Measurements from ENCODE around the gene TUBD1.

The TUBD1 gene

DNA sequence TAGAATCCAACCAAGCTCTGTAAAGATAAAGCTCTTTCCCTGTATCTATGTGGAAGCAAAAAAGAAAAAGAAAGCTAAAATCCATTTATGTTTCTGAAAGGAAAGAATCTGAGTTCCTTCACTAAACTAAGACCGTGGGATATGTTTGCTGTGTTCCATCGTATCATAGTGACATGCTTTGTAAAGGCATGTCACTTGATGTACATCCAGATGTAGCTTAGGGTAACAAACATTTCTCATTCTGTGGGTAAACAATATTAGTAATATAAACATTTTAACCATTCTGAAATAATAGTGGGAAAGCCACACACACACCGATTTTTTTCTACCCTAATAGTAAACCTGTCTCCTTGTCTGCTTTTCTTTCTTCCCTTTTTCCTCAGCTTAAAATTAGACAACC lies 78.1 kb downstream of the TUBD1 start:
- no peak for DNase-seq

GRCh38 chr17:59814276-59814675 lies 78.5 kb downstream of the TUBD1 start:
- no peak for DNase-seq

DNA sequence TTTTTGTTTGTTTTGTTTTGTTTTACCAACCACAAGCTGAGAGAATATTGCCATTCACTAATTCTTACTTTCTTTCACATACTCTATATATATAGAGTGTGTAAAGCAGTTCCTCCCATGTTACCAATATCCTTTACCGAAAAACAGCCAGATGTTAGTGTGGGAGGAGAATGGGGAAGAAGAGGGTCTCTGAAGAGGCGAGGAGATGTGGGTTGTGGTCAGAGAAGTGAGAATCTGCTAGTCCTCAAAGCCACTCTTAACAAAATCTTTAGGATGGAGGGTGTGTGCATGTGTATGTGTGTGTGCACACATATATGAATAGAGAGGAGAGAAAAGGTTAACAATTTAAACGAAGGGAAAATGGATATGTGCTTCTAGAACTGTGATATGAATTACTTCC lies 80.6 kb downstream of the TUBD1 start:
- no peak for DNase-seq

GRCh38 chr17:59811209-59811608 lies 81.5 kb downstream of the TUBD1 start:
- no peak for DNase-seq

DNA sequence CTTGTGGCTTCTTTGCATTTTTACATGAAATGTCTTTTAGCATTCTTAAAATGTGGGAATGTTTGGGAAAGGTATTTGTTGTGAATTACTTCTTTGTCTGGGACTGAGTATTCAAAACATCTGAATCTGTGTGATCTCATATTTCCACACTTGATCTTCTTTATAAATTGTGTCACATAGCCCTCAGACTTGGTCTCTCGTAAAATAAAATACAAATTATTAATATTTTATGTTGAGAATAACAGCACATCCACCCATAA lies 81.9 kb downstream of the TUBD1 start:
- DNase-seq, result no peak
